ENCODE data around the gene PREX1.

PREX1 gene

DNA sequence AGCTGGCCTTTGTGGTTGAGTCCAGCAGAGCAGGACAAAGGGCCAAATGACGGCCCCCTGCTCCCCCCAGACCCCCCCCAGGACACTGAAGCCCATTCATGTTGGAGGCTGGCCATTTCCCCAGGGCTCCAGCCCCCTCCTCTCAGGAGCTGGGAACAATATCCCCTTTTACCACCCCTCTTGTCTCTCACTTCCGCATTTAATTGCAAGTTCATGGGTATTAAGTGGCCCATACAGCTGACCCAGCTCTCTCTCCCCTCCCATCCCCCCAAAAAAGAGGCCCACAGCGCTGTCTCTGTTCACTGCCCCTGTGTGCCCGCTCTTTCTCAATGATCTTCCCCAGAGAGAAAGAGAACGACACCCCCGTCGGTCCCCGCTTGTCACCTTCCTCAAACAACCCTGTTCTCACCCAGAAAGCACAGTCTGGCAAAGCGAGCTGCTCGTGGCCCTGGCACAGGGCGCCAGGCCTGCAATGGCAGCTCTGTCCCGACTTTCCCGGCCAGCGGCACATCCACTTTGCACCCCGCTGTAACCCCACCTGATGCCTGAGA lies 30.4 kb downstream of the PREX1 start:
- no peak for DNase-seq (ENCODE audit: low read depth in 3 of 3, low spot score in 1 of 3)

DNA sequence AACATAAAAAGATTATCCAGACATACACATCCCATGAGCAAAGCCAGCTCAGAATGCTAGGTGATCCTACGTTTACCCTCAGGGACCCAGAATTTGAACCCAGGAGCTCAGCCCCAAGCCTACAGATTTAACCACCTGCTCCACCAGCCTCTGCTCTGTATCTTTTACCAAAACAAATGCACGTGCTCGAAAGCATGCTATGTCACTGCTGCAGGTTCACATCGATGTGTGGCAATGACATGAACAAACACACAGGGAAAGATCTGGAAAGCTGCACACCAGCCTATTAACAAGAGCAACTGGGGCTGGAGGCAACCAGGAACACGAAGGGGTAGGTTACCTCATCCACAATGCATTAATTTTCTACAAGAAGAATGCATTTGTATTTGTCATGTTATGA lies 32.1 kb downstream of the PREX1 start:
- no peak for DNase-seq (ENCODE audit: low read depth in 3 of 3, low spot score in 1 of 3)

DNA sequence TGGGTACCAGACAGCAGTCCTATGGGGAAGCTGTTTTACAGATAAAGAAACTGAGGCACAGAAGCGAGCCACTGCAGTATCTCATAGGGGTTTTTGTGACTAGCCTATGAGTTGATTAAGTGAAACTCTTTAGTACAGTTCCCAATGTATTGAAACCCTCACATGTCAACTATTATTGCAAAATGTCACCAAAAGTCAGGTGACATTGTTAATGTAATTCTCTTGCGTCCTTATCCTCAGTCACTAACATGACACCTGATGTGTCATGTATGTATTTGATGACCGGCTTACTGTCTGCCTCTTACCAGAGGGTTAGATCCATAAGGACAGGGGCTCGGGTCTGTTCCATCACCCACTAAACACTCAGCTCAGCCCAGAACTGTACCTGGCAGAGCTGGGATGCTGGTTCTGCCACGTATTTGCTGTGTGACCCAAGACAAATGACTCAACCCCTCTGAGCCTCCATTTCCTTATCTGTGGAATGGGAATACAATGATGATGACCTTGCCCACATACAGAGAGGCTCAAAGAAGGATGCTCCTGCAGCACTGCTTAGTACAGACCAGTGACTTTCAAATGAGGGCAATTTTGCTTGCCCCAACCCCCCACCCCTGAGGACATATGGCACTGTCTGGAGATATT lies 32.9 kb downstream of the PREX1 start:
- no peak for DNase-seq (ENCODE audit: low read depth in 3 of 3, low spot score in 1 of 3)

DNA sequence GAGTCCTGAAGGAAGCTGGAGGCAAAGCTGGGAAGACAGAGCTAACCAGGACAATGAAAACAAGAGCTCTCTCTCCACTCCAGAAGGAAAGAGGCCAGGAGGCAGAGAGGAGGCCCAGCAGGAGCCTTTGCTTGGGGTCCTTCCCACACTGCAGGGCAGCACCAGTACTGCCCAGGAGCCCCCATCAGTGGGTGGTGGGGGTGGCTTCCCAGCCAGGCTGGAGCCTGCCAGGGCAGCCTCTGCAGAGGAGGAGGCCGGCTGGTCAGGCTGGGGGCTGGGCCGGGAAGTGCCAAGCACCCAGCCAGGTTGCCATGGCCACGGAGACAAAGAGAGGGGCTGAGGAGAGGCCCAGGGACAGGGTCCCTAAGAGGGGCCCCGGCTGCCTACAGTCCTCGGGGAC lies 33.4 kb downstream of the PREX1 start:
- DNase-seq (ENCODE audit: low read depth in 3 of 3, low spot score in 1 of 3), result no peak

DNA sequence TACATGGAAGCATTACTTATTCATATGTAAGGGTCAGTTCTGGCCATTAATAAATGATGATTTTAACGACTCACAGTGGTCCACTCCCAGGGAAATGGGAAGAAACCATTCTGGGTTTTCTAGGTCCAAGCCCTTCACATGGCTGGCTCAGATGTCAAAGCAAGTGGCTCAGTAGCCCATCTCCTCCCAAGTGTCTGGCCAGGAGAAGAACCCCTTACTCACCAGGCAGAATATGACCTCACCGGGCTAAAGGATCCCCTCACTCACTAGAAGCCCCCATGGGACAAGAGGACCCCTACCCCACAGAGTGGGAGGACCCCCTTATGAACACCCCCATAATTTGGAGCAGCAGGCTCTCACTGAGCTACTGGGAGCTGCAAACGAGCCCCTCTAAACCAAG lies 34.0 kb downstream of the PREX1 start:
- no peak for DNase-seq (ENCODE audit: low read depth in 3 of 3, low spot score in 1 of 3)

DNA sequence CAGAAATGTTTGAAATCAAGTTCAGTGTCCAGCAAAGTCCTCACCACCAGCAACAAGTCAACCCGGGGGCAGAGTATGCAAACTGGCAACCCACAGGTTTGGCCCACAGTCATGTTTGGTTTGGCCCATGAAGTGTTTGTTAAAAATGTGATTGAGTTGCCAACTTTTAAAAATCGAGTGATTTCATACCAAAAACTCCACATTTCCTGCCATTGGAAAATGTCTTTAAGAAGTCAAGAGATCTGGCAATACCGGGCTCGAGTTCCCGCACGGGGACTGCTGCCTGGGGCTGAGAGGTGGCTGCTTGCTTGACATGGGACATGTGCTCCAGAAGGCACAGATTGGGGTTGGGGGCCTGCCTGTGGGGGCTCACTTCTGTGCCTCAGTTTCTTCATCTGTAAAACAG lies 36.1 kb downstream of the PREX1 start:
- DNase-seq (ENCODE audit: low read depth in 3 of 3, low spot score in 1 of 3), result no peak

DNA sequence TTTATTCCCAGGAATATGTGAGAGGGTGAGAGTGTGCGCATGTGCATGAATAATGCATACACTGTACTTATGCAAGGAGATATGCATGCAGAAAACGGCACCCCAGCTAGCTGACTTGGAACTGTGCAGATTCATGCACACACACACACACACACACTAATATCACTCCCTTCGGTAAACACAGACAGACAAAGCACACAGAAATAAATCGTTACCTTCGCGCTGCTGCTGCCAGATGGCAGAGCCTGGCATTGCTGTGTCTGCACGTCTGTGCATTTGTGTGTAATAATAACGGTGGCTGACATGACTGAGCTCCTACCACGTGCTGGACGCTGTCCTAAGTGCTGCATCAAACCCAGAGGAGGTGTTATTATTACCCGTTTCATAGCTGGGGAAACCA lies 36.8 kb downstream of the PREX1 start:
- DNase-seq (ENCODE audit: low read depth in 3 of 3, low spot score in 1 of 3), result no peak

DNA sequence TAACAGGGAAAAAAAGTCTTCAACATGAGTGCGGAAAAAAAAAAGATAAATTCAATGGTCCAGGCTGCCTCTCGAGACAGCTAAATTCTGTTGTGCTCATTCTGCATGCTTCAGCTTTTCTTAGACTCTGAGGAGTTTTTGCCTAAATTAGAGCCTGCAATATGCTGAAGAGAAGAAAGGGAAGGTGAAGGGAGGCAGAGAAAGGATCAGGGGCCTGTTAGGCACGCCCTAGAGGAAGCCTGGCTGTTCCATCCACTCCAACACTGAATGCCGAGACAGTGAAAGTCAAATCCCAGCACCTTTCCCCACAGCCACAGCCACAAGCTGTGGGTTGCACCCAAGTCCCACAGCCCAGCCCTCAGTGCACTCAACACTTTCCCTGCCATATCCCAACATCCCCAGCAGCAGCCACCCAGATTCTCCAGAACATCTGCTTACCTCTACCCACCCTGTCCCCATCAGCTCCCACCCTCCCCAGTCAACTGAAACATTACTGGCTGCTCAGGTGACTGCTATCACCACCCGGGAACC lies 37.3 kb downstream of the PREX1 start:
- no peak for DNase-seq (ENCODE audit: low read depth in 3 of 3, low spot score in 1 of 3)

DNA sequence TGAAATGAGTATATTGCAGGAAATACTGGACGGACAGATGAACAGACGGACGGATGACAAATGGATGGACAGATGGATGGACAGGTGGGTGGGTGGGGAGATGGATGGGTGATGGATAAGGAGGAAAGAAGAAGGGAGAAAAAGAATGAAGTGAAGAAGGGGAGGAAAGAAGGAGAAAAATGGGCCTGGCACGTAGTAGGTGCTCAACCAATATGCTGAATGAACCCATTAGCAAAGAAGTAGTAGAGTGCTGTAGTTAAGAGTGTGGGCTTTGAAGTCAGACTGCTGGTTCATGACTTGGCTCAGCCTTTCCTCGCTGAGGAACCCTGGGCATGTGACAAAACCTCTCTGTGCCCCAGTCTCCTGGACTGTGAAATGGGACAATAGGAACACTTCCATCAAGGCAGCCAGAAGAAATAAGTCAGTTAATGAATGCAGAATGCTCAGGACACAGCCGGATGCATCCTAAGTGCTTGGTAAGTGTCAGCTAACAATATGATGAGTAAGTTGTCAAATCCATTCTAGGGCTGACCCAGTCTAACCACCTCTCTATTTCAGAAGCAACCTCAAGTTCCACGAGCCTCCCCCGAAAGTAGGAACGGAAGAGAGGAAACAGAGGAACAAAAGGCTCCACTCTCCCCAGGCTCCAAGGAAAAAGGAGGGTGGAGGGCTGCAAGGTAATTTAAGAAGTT lies 37.9 kb downstream of the PREX1 start:
- no peak for DNase-seq (ENCODE audit: low read depth in 3 of 3, low spot score in 1 of 3)

DNA sequence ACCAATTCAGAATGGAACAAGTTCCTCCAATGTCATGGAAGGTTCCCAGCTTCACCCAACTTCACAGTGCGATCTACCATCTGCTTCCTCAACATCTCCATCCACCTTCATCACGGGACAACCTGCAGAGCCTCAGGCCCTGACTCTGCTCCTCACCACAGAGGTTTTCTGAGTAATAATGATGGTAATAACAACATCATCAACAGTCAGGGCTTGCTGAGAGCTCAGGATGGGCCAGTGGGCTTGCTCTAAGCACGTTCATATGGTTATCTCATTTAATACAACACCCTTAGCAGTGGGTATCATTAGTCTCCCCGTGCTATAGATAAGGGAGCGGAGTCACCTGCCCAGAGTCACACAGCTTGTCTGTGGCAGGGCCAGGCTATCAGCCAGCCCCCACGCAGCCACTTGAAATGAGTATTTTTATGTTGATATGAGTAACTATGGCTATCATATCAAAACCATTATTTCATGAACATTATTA lies 38.6 kb downstream of the PREX1 start:
- DNase-seq (ENCODE audit: low read depth in 3 of 3, low spot score in 1 of 3), result no peak

DNA sequence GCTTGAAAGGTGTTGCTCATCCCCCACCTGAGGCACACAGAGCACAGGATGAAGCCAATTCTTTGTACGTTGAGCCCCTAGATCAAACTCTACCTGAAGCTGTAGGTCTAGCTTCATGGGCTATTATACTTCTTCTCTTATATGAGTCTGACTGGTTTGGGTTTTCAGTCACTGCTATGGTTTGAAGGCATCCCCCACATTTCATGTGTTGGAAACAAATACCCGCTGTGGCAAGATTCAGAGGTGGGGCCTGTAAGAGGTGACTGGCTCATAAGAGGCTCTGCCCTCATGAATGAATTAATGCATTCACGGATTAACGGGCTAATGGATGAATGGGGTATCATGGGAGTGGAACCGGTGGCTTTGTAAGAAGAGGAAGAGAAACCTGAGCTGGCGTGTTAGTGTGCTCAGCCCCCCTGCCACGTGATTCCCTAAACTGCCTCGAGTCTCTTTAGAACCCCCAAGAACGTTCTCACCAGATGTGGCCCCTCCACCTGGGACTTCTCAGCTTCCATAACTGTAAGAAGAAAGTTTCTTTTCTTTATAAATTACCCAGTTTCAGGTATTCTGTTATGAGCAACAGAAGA lies 39.2 kb downstream of the PREX1 start:
- no peak for DNase-seq (ENCODE audit: low read depth in 3 of 3, low spot score in 1 of 3)

DNA sequence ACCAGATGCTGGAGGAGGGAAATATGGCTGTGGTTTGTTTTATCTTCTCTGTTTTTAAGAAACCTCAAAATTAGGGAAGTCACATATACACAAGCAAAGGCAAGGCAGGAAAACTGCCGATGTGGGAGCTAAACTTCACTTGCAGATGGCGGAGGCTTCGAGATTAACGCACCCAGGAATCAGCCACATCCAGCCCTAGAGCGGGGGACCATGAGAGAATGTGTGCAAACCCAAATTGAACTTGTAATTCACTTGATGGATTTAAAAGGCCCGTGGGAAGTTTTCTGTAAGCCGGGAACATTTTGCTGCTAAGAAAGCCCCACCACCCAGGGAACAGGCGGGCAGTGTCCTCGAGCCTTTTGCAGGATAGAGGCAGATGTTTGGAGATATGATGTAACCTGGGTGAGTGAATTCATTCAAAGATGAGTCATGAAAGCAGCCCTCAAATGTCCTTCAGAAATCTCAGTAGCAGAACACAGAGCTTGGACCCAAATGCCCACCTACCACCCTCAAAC lies 39.9 kb downstream of the PREX1 start:
- DNase-seq (ENCODE audit: low read depth in 3 of 3, low spot score in 1 of 3), result no peak

DNA sequence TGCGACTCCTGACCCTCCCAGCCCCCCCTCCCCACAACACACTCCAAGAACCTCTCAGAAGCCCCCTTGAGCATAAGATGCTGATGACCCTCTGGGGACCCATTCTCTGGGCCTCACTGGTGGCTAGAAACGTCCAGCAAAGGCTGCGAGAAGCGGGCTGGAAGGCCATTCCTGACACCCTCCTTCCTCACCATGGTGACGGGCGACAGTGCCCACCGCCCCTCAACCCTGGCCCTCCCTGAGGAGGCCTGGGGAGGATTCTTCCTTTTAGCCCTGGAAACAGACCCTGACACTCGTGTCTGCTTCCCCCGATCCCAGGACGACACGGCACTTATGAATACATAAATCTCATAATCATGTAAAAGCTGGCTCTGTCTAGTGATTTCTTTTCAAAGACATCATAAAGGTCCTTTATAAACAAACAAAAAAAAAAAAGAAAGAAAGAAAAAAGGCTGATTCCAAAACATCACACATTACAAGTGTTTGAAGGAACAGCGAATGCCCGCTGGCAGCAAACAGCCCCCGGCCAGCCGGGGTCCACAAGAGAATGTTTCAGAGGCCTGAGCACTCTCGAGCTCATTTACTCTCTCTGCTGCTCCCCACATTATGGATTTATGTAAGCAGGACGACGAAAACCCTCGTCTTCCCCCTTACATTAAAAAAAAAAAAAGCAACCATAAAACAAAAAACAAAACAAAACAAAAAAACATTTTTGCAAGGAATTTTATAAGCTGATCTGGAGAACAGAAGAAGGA lies 40.7 kb downstream of the PREX1 start:
- DNase-seq (ENCODE audit: low read depth in 3 of 3, low spot score in 1 of 3), result no peak

DNA sequence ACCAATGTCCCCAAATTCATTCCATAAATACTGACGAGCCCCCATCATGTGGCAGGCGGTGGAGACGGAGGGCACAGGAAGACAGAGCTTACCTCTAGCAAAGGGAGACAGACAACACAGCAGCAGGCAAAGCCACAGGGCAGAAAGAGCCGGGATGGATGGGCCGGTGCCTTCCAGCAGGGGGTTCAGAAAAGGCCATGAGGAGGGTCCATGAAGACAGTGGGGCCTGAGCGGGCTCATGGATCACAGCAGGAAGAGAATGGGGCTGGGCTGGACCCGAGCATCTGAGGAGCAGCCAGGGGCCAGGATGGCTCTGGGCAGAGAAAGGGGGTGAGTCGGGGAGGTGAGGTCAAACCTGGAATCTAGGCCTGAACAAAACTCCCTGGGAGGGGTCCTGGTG lies 42.0 kb downstream of the PREX1 start:
- no peak for DNase-seq (ENCODE audit: low read depth in 3 of 3, low spot score in 1 of 3)

DNA sequence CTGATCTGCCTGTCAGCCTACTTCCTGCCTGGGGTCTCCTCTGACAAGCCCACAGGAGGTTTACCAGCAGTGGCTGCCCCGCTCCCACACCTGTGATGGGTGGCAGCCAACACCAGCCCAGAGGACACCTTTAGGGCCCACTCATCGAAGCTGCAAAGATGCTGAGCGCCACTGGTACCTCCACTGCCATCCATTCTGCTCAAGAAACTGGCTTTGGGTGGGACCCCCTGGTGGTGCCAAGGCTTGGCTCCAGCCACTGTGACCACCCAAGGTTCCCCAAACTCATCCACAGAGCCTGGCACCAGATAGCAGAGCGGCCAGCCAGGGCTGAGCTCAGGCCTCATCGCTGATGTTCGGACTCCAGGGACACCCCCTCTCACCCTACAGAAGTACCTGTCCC lies 42.5 kb downstream of the PREX1 start:
- DNase-seq (ENCODE audit: low read depth in 3 of 3, low spot score in 1 of 3), result no peak

DNA sequence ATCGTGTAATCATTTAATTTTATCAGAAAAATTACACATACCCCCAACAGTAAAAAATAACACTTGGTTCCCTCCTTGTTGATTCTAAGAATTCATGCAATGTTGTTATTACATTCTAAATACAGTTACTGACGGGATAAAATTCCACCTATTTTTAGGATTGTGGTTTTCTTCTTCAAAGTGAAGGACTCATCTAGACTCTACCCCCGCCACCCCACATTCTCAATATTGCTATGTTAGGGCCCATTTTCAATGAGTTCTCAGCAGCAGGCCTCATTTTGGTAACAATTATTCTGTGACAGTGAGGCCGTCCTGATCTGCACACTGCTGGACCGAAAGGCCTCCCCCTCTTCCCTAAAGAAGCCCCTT lies 43.5 kb downstream of the PREX1 start:
- DNase-seq (ENCODE audit: low read depth in 3 of 3, low spot score in 1 of 3), result no peak

DNA sequence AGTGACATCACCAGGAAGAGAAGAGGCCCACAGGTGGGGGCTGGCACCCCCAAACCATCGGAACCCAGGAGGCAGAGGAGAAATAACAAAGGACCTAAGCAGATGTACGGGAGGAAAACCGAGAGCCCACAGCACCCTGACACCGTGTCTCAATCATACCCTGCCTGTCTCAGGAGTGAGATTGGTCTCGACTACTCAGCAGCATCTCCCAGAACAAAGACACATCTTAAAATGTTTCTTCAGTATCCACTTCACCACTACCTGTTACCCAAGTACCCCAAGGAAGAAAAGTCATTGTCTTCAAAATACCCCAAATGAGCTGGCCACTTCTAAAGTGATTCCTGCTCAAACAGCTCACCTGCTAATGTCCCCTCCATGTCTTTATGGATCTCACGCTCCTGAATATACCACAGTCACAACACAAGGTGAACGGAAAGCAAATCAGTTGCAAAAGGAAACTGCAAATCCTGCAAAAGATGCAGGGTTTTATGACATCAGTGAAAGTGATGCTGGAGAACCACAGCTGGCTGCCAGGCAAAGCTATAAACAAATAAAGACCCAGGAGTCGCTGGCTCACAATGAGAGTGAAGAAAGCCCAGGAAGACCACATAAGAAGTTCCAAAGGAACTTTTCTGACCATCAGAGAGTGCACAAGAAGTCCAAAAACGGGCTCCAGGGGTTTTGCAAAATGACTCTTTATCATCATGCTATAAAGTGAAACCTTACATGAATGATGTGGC lies 44.1 kb downstream of the PREX1 start:
- DNase-seq (ENCODE audit: low read depth in 3 of 3, low spot score in 1 of 3), result no peak

DNA sequence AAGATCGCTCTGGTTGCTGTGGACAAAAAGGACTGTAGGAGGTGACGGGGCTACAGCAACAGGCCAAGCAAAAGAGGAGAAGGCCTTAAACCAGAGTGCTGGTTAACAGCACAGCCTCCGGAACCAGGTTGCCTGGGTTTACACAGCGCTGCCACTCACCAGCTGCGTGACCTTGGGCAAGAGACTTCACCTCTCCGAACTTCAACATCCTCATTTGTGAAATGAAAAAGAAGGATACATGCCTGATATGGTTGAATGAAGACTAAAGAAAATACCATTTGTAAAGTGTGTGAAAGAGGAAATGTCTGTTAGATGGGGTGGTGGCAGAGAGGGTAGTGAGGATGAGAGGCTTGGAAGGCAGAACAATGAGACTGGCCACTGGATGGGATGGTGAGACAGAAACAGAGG lies 44.9 kb downstream of the PREX1 start:
- DNase-seq (ENCODE audit: low read depth in 3 of 3, low spot score in 1 of 3), result no peak

DNA sequence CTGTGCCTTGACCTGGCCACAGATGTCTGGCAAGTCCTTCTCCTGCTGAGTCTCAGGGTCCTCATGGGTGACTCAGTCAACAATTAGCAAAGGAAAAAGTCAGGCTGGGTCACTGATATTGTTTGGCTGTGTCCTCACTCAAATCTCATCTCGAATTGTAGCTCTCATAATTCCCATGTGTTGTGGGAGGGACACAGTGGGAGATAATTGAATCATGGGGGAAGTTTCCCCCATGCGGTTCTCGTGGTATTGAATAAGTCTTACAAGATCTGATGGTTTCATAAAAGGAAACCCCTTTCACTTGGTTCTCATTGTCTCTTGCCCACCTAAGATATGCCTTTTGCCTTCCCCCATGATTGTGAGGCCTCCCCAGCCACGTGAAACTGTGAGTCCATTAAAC lies 45.7 kb downstream of the PREX1 start:
- DNase-seq (ENCODE audit: low read depth in 3 of 3, low spot score in 1 of 3), result no peak

DNA sequence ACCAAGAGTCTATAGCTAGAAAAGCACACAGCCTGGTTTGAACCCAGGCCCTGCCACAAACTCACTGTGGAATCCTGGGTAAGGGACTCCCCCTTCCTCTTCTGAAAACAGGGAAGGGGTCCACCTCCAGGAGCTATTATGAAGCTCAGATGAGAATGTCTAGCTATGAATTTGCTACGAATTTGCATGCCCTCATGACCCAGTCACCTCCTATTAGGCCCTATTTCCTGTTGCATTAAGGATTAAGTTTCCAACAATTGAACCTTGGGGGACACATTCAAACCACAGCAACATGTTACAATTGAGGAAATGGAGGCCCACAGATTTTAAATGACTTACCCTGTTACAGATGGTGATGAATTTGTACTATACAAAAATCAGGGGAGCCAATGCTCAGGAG lies 46.2 kb downstream of the PREX1 start:
- no peak for DNase-seq (ENCODE audit: low read depth in 3 of 3, low spot score in 1 of 3)

DNA sequence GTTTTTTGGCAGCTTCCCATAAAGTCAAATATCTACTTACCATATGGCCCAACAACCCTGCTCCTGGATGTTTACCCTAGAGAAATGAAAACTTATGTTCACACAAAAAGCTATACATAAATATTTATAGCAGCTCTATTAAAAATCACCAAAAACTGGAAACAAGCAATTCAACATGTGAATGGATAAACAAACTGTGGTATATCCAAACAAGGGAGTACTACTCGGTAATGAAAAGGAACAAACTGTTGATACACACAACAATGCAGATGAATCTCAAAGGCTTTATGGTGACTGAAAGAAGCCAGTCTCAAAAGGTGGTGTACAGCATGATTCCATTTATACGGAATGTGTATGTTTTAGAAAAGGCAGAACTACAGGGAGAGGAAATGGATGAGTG lies 48.4 kb downstream of the PREX1 start:
- no peak for DNase-seq (ENCODE audit: low read depth in 3 of 3, low spot score in 1 of 3)
